ENCODE measurements around the gene BIRC2.
"Not testable (repeated sequence)": the region's sequence is repeated elsewhere in the genome, so short reads cannot be mapped to it uniquely, and the experiment has no call there.

The BIRC2 gene

GRCh38 chr11:102346748-102347461, at the start of gene BIRC2:
BIRC2 (plus strand) TSS chr11:102347214; CDS start chr11:102349855, 2,641 bp downstream.
- Histone ChIP-seq H3K27me3 (ENCODE audit: control insufficient read depth, insufficient read depth, low read length) (no peaks in the 10 kb centered on the region), H3K4me3 (ENCODE audit: low read length) (peak within 1 kb of the TSS; percentile 86), H3K9me3 (ENCODE audit: control insufficient read depth, low read length) (no peaks in the 10 kb centered on the region), H3K9ac (ENCODE audit: low read length) (peak within 1 kb of the TSS; percentile 95), H3K36me3 (ENCODE audit: control insufficient read depth, insufficient read depth, low read length) (no peaks in the 10 kb centered on the region), H3K4me1 (ENCODE audit: control insufficient read depth, insufficient read depth, low read length) (no peaks in the 10 kb centered on the region)

GRCh38 chr11:102300837-102301236, 46.2 kb upstream of the BIRC2 start:
- not testable (repeated sequence) for H3K27me3 ChIP-seq (ENCODE audit: control insufficient read depth, insufficient read depth, low read length)
- peaks cover 24% of the 10 kb centered on the region for H3K4me1 ChIP-seq (ENCODE audit: control insufficient read depth, insufficient read depth, low read length)

GRCh38 chr11:102302241-102302640, 44.8 kb upstream of the BIRC2 start:
- H3K9ac ChIP-seq (ENCODE audit: low read length) = no peak overlapping the region
- no peak overlapping the region for H3K4me3 ChIP-seq (ENCODE audit: low read length)
- peaks cover 9% of the 10 kb centered on the region for H3K9me3 ChIP-seq (ENCODE audit: control insufficient read depth, low read length)
- H3K27me3 ChIP-seq (ENCODE audit: control insufficient read depth, insufficient read depth, low read length) = no peaks in the 10 kb centered on the region
- peaks cover 39% of the 10 kb centered on the region for H3K4me1 ChIP-seq (ENCODE audit: control insufficient read depth, insufficient read depth, low read length)
- H3K36me3 ChIP-seq (ENCODE audit: control insufficient read depth, insufficient read depth, low read length) = no peaks in the 10 kb centered on the region

More at GRCh38 chr11:102300837-102301236, 46.2 kb upstream of the BIRC2 start:
- H3K9me3 ChIP-seq (ENCODE audit: control insufficient read depth, low read length); H3K36me3 ChIP-seq (ENCODE audit: control insufficient read depth, insufficient read depth, low read length); H3K4me3 ChIP-seq (ENCODE audit: low read length); H3K9ac ChIP-seq (ENCODE audit: low read length): not testable (repeated sequence)

- no peaks in the 10 kb centered on the region for H3K36me3 ChIP-seq (ENCODE audit: control insufficient read depth, insufficient read depth, low read length)
Measured at GRCh38 chr11:102304686-102305085, 42.3 kb upstream of the BIRC2 start.

GRCh38 chr11:102305352-102306047, 41.5 kb upstream of the BIRC2 start:
- no peaks in the 10 kb centered on the region for H3K36me3 ChIP-seq (ENCODE audit: control insufficient read depth, insufficient read depth, low read length)
- no peak overlapping the region for H3K4me3 ChIP-seq (ENCODE audit: low read length)
- peaks cover 35% of the 10 kb centered on the region for H3K4me1 ChIP-seq (ENCODE audit: control insufficient read depth, insufficient read depth, low read length)
- peaks cover 9% of the 10 kb centered on the region for H3K9me3 ChIP-seq (ENCODE audit: control insufficient read depth, low read length)
- no peaks in the 10 kb centered on the region for H3K27me3 ChIP-seq (ENCODE audit: control insufficient read depth, insufficient read depth, low read length)
- peak overlapping the region; percentile 45 for H3K9ac ChIP-seq (ENCODE audit: low read length)

More at GRCh38 chr11:102304686-102305085, 42.3 kb upstream of the BIRC2 start:
- Histone ChIP-seq H3K4me3 (ENCODE audit: low read length) (no peak overlapping the region), H3K9ac (ENCODE audit: low read length) (no peak overlapping the region), H3K27me3 (ENCODE audit: control insufficient read depth, insufficient read depth, low read length) (no peaks in the 10 kb centered on the region), H3K9me3 (ENCODE audit: control insufficient read depth, low read length) (peaks cover 9% of the 10 kb centered on the region), H3K4me1 (ENCODE audit: control insufficient read depth, insufficient read depth, low read length) (peaks cover 41% of the 10 kb centered on the region)

- Histone ChIP-seq H3K4me1 (ENCODE audit: control insufficient read depth, insufficient read depth, low read length) (peaks cover 29% of the 10 kb centered on the region), H3K4me3 (ENCODE audit: low read length) (no peak overlapping the region), H3K36me3 (ENCODE audit: control insufficient read depth, insufficient read depth, low read length) (no peaks in the 10 kb centered on the region), H3K9ac (ENCODE audit: low read length) (peak overlapping the region; percentile 45), H3K9me3 (ENCODE audit: control insufficient read depth, low read length) (peaks cover 9% of the 10 kb centered on the region), H3K27me3 (ENCODE audit: control insufficient read depth, insufficient read depth, low read length) (no peaks in the 10 kb centered on the region)
Measured at GRCh38 chr11:102306048-102306597, 40.9 kb upstream of the BIRC2 start.

GRCh38 chr11:102306817-102307726, 39.9 kb upstream of the BIRC2 start:
- no peaks in the 10 kb centered on the region for H3K36me3 ChIP-seq (ENCODE audit: control insufficient read depth, insufficient read depth, low read length)
- H3K4me1 ChIP-seq (ENCODE audit: control insufficient read depth, insufficient read depth, low read length) = peaks cover 27% of the 10 kb centered on the region
- no peak overlapping the region for H3K4me3 ChIP-seq (ENCODE audit: low read length)

GRCh38 chr11:102307727-102308038, 39.3 kb upstream of the BIRC2 start:
- Histone ChIP-seq H3K4me1 (ENCODE audit: control insufficient read depth, insufficient read depth, low read length) (peaks cover 27% of the 10 kb centered on the region), H3K36me3 (ENCODE audit: control insufficient read depth, insufficient read depth, low read length) (no peaks in the 10 kb centered on the region), H3K9ac (ENCODE audit: low read length) (no peak overlapping the region), H3K27me3 (ENCODE audit: control insufficient read depth, insufficient read depth, low read length) (no peaks in the 10 kb centered on the region), H3K9me3 (ENCODE audit: control insufficient read depth, low read length) (peaks cover 2% of the 10 kb centered on the region), H3K4me3 (ENCODE audit: low read length) (no peak overlapping the region)

More at GRCh38 chr11:102306817-102307726, 39.9 kb upstream of the BIRC2 start:
- H3K9ac ChIP-seq (ENCODE audit: low read length) = no peak overlapping the region
- H3K9me3 ChIP-seq (ENCODE audit: control insufficient read depth, low read length) = peaks cover 8% of the 10 kb centered on the region
- H3K27me3 ChIP-seq (ENCODE audit: control insufficient read depth, insufficient read depth, low read length) = no peaks in the 10 kb centered on the region

- no peak overlapping the region for H3K4me3 ChIP-seq (ENCODE audit: low read length)
- H3K9me3 ChIP-seq (ENCODE audit: control insufficient read depth, low read length) = no peaks in the 10 kb centered on the region
- no peaks in the 10 kb centered on the region for H3K36me3 ChIP-seq (ENCODE audit: control insufficient read depth, insufficient read depth, low read length)
- peaks cover 41% of the 10 kb centered on the region for H3K4me1 ChIP-seq (ENCODE audit: control insufficient read depth, insufficient read depth, low read length)
- no peaks in the 10 kb centered on the region for H3K27me3 ChIP-seq (ENCODE audit: control insufficient read depth, insufficient read depth, low read length)
- H3K9ac ChIP-seq (ENCODE audit: low read length) = no peak overlapping the region
Measured at GRCh38 chr11:102309621-102310541, 37.1 kb upstream of the BIRC2 start.

- Histone ChIP-seq H3K9me3 (ENCODE audit: control insufficient read depth, low read length) (no peaks in the 10 kb centered on the region), H3K4me1 (ENCODE audit: control insufficient read depth, insufficient read depth, low read length) (peaks cover 33% of the 10 kb centered on the region), H3K27me3 (ENCODE audit: control insufficient read depth, insufficient read depth, low read length) (no peaks in the 10 kb centered on the region), H3K9ac (ENCODE audit: low read length) (peak overlapping the region; percentile 30), H3K36me3 (ENCODE audit: control insufficient read depth, insufficient read depth, low read length) (no peaks in the 10 kb centered on the region), H3K4me3 (ENCODE audit: low read length) (no peak overlapping the region)
Measured at GRCh38 chr11:102312667-102313066, 34.3 kb upstream of the BIRC2 start.

Data from mucosa of stomach (tissue), 1 donor.